A673 (cell line): ENCODE results near the gene PRPSAP2. TPM values are rescaled to one million over a fixed set of nuclear protein-coding genes. Genes with fewer than 3 reads are reported as not detected.
"Not testable (repeated sequence)": the region's sequence is repeated elsewhere in the genome, so short reads cannot be mapped to it uniquely, and the experiment has no call there.

Experiments used
- BruUV-seq: library from RNA; stranded (reverse); fragments of 400-500 nt; replicated peaks from 2 replicates; lab custom pipeline; 2021; lab: Mats Ljungman, UMichigan
- CTCF ChIA-PET: fragments of 300-600 bp; sonication (Branson Sonifier 250); formaldehyde crosslinking; loops from one replicate; lab custom pipeline; 2022; ENCODE audit warnings: antibody characterized with exemption; lab: Charles Lee
- POLR2A ChIA-PET: fragments of 300-600 bp; sonication (Branson Sonifier 250); formaldehyde crosslinking; loops from one replicate; lab custom pipeline; 2022; ENCODE audit warnings: antibody characterized with exemption; ENCODE audit not compliant: low non-redundant PET; lab: Charles Lee
- DNase-seq: peaks from one replicate; pipeline ENCODE4 v3.0.0-alpha.2; 2015; ENCODE audit warnings: low spot score
- H3K27ac ChIP-seq: fragments of 200-600 bp; sonication (generic); 2 replicates; pipeline ENCODE4 v1.5.1; 2016; ENCODE audit warnings: mixed run types, low read depth, mild to moderate bottlenecking, mixed read lengths, antibody characterized with exemption, low read length; ENCODE audit not compliant: poor library complexity, severe bottlenecking
- H3K27me3 ChIP-seq: fragments of 200-600 bp; sonication (generic); replicated peaks from 2 replicates; pipeline ENCODE4 v1.6.1; 2017; ENCODE audit warnings: mixed run types, low read depth, mild to moderate bottlenecking, mixed read lengths, antibody characterized with exemption, low read length; ENCODE audit not compliant: insufficient read depth, poor library complexity
- H3K36me3 ChIP-seq: fragments of 200-600 bp; sonication (generic); 2 replicates; pipeline ENCODE4 v1.6.1; 2016; ENCODE audit warnings: mixed run types, mild to moderate bottlenecking, mixed read lengths, antibody characterized with exemption, low read length; ENCODE audit not compliant: insufficient read depth, poor library complexity, severe bottlenecking
- H3K4me1 ChIP-seq: fragments of 200-600 bp; sonication (generic); 2 replicates; pipeline ENCODE4 v1.6.1; 2017; ENCODE audit warnings: mixed run types, mild to moderate bottlenecking, mixed read lengths, antibody characterized with exemption, low read length; ENCODE audit not compliant: insufficient read depth, poor library complexity, severe bottlenecking
- H3K4me3 ChIP-seq: fragments of 200-600 bp; sonication (generic); 2 replicates; pipeline ENCODE4 v1.5.1; 2016; ENCODE audit warnings: low read depth, mixed run types, mild to moderate bottlenecking, mixed read lengths, low read length; ENCODE audit not compliant: poor library complexity, severe bottlenecking
- H3K9me3 ChIP-seq: fragments of 200-600 bp; sonication (generic); 2 replicates; pipeline ENCODE4 v1.6.1; 2016; ENCODE audit warnings: mixed run types, low read depth, mild to moderate bottlenecking, mixed read lengths, antibody characterized with exemption, low read length; ENCODE audit not compliant: poor library complexity, severe bottlenecking
- CTCF ChIP-seq: fragments of 300-800, 200-600 bp; sonication (generic); conservative IDR thresholded peaks from 2 replicates; pipeline ENCODE4 v1.5.1; 2017; ENCODE audit warnings: low read depth, mild to moderate bottlenecking, antibody characterized with exemption, low read length, moderate library complexity, mixed read lengths
- EZH2 ChIP-seq: fragments of 200-600 bp; sonication (generic); IDR thresholded peaks from 2 replicates; pipeline ENCODE4 v1.6.1; 2017; ENCODE audit warnings: borderline replicate concordance, low read depth, mild to moderate bottlenecking, mixed read lengths, antibody characterized with exemption, low read length; ENCODE audit not compliant: poor library complexity, severe bottlenecking
- intact Hi-C: fragments of 100-400 bp; cut with micrococcal nuclease; formaldehyde crosslinking; loops from one replicate; pipeline ENCODE4 v1.10.0; 2022; ENCODE audit not compliant: unreplicated experiment
- total RNA-seq: library from RNA; stranded (reverse); gene quantifications from 2 replicates; pipeline ENCODE4 v1.2.3, GENCODE V29; 2021

PRPSAP2 gene
- total RNA-seq, 1 experiment from 2014 or later: 72.1 TPM

GRCh38 chr17:18953231-18953728, 95.3 kb downstream of the PRPSAP2 start:
- no peaks in the 10 kb centered on the region for H3K36me3 ChIP-seq
- H3K4me1 ChIP-seq: no peaks in the 10 kb centered on the region
- no peaks in the 10 kb centered on the region for H3K9me3 ChIP-seq
- intact Hi-C loops: no loop called here
- H3K27me3 ChIP-seq: no peaks in the 10 kb centered on the region
- H3K4me3 ChIP-seq: no peak overlapping the region
- POLR2A ChIA-PET: no interaction called here
- H3K27ac ChIP-seq: no peak overlapping the region
- CTCF ChIA-PET: no interaction called here
- DNase-seq: no peak
- BruUV-seq: no TSS peak
- TF ChIP-seq EZH2 (no peak), CTCF (no peak)

- no TSS peak for BruUV-seq
- ChIA-PET POLR2A (no interaction called here), CTCF (no interaction called here)
- Histone ChIP-seq H3K27me3 (no peaks in the 10 kb centered on the region), H3K9me3 (no peaks in the 10 kb centered on the region), H3K27ac (no peak overlapping the region), H3K36me3 (no peaks in the 10 kb centered on the region), H3K4me3 (no peak overlapping the region), H3K4me1 (no peaks in the 10 kb centered on the region)
- no peak for TF ChIP-seq CTCF
- no peak for TF ChIP-seq EZH2
- DNase-seq: no peak
- intact Hi-C loops: no loop called here
These were observed 96.4 kb downstream of the PRPSAP2 start for GRCh38 chr17:18954321-18954720.

- Histone ChIP-seq H3K4me3 (no peak overlapping the region), H3K27me3 (no peaks in the 10 kb centered on the region), H3K27ac (no peak overlapping the region), H3K4me1 (no peaks in the 10 kb centered on the region), H3K36me3 (no peaks in the 10 kb centered on the region), H3K9me3 (no peaks in the 10 kb centered on the region)
- intact Hi-C loops: no loop called here
- BruUV-seq: no TSS peak
- DNase-seq: no peak
- POLR2A ChIA-PET: no interaction called here
- CTCF ChIA-PET: interaction anchor here (0.7 kb wide), 1 partner anchor 23 kb away, joined by 3 read pairs; no protein-coding TSS in a partner anchor
- no peak for TF ChIP-seq CTCF
- TF ChIP-seq EZH2: no peak
These were observed 97.1 kb downstream of the PRPSAP2 start for GRCh38 chr17:18955009-18955408.

GRCh38 chr17:18956021-18956420, 98.1 kb downstream of the PRPSAP2 start:
- POLR2A ChIA-PET, H3K4me1 ChIP-seq, H3K27ac ChIP-seq, H3K36me3 ChIP-seq, intact Hi-C loops, H3K4me3 ChIP-seq, CTCF ChIA-PET, H3K27me3 ChIP-seq, BruUV-seq, H3K9me3 ChIP-seq, DNase-seq: not testable (repeated sequence)
